Liver (tissue), 9 donors: Measurements from ENCODE around the gene ST6GALNAC5. TPM values are rescaled to one million over a fixed set of nuclear protein-coding genes. Genes with fewer than 3 reads are reported as not detected.

Experiments
- DNase-seq: peaks from one replicate; pipeline ENCODE4 v3.0.0-alpha.2; 2017; ENCODE audit warnings: low spot score
- H3K27ac ChIP-seq, 2 donors: one replicate each; pipeline ENCODE4 v1.7.0; 2013; ENCODE audit warnings: inconsistent platforms in 2 of 2, low read length in 2 of 2, control low read depth in 1 of 2, low read depth in 1 of 2, mild to moderate bottlenecking in 1 of 2
- H3K27me3 ChIP-seq, 4 donors: one replicate each; pipeline versions ENCODE4 v1.6.1 to v1.7.0; 2013; ENCODE audit warnings: low read length in 3 of 4, inconsistent platforms in 1 of 4, mild to moderate bottlenecking in 1 of 4, moderate library complexity in 1 of 4; ENCODE audit not compliant: control insufficient read depth in 4 of 4, insufficient read depth in 4 of 4
- H3K36me3 ChIP-seq, 4 donors: one replicate each; pipeline versions ENCODE4 v1.6.1 to v1.7.0; 2013; ENCODE audit warnings: low read length in 3 of 4, mild to moderate bottlenecking in 3 of 4, low read depth in 1 of 4, moderate library complexity in 1 of 4; ENCODE audit not compliant: control insufficient read depth in 4 of 4, insufficient read depth in 3 of 4
- H3K4me1 ChIP-seq, 4 donors: one replicate each; pipeline versions ENCODE4 v1.6.1 to v1.7.0; 2013; ENCODE audit warnings: low read length in 3 of 4, mild to moderate bottlenecking in 3 of 4, moderate library complexity in 1 of 4; ENCODE audit not compliant: control insufficient read depth in 4 of 4, insufficient read depth in 4 of 4
- H3K4me3 ChIP-seq, 3 donors: one replicate each; pipeline versions ENCODE4 v1.6.1 to v1.7.0; 2013; ENCODE audit warnings: low read length in 3 of 3, control low read depth in 1 of 3, low read depth in 1 of 3, mild to moderate bottlenecking in 1 of 3
- H3K9ac ChIP-seq, 2 donors: one replicate each; pipeline ENCODE4 v1.7.0; 2013; ENCODE audit warnings: low read length in 2 of 2, mild to moderate bottlenecking in 2 of 2, moderate library complexity in 2 of 2, control low read depth in 1 of 2, low read depth in 1 of 2
- H3K9me3 ChIP-seq, 4 donors: one replicate each; pipeline versions ENCODE4 v1.6.1 to v1.7.0; 2013; ENCODE audit warnings: low read length in 3 of 4; ENCODE audit not compliant: control insufficient read depth in 4 of 4
- EGR1 ChIP-seq, 2 donors: IDR thresholded peaks; 2 replicates each; pipeline ENCODE4 v1.6.1; 2016 to 2018; ENCODE audit warnings: antibody characterized with exemption in 2 of 2, low read depth in 2 of 2
- FOXA1 ChIP-seq: IDR thresholded peaks from 2 replicates; pipeline ENCODE4 v1.6.1; 2016; ENCODE audit warnings: antibody characterized with exemption
- FOXA2 ChIP-seq: IDR thresholded peaks from 2 replicates; pipeline ENCODE4 v1.6.1; 2016; ENCODE audit warnings: antibody characterized with exemption
- GABPA ChIP-seq, 2 donors: IDR thresholded peaks in 1 of 2; conservative IDR thresholded peaks in 1 of 2; 2 replicates each; pipeline ENCODE4 v1.6.1; 2016; ENCODE audit warnings: antibody characterized with exemption in 2 of 2, mild to moderate bottlenecking in 1 of 2, moderate library complexity in 1 of 2
- HNF4A ChIP-seq, 2 donors: conservative IDR thresholded peaks; 2 replicates each; pipeline ENCODE4 v1.6.1; 2016; ENCODE audit warnings: antibody characterized with exemption in 2 of 2, mild to moderate bottlenecking in 2 of 2
- JUND ChIP-seq, 2 donors: IDR thresholded peaks; 2 replicates each; pipeline ENCODE4 v1.6.1; 2016; ENCODE audit warnings: antibody characterized with exemption in 2 of 2
- NR2F2 ChIP-seq: IDR thresholded peaks from 2 replicates; pipeline ENCODE4 v1.6.1; 2016; ENCODE audit warnings: antibody characterized with exemption
- SP1 ChIP-seq: IDR thresholded peaks from 2 replicates; pipeline ENCODE4 v1.6.1; 2018; ENCODE audit warnings: antibody characterized with exemption, mild to moderate bottlenecking
- TAF1 ChIP-seq: conservative IDR thresholded peaks from 2 replicates; pipeline ENCODE4 v1.6.1; 2016; ENCODE audit warnings: antibody characterized with exemption, mild to moderate bottlenecking
- WGBS: extraction: QIAGEN DNeasy Blood & Tissue Kit; methylation state at CpG from one replicate; pipeline ENCODE4 v1.1.7; 2013; 5-methylcytosine and 5-hydroxymethylcytosine counted together
- polyA plus RNA-seq, 2 donors: library from polyadenylated mRNA; stranded (reverse) in 1 of 2; unstranded in 1 of 2; fragments of 200-250 nt in 1 of 2; fragments of >200 nt in 1 of 2; fragmentation: Nextera tagmentation in 1 of 2; extraction: Ambion mirVana in 1 of 2; gene quantifications; one replicate each; pipeline versions ENCODE4 v1.2.1 to v1.2.3, GENCODE V29; 2013 to 2015
- total RNA-seq, 2 donors: library from RNA; depleted of rRNA; stranded (reverse); fragments of >200 nt; gene quantifications; one replicate each; pipeline ENCODE4 v1.2.3, GENCODE V29; 2014
- TF ChIP-seq, protein P1 (sequence below): IDR thresholded peaks from 2 replicates; pipeline ENCODE4 v1.6.1; 2016; ENCODE audit warnings: antibody characterized with exemption, mild to moderate bottlenecking
- TF ChIP-seq, protein P2 (sequence below): IDR thresholded peaks from 2 replicates; pipeline ENCODE4 v1.6.1; 2016; ENCODE audit warnings: antibody characterized with exemption
- TF ChIP-seq, protein P3 (sequence below): IDR thresholded peaks from 2 replicates; pipeline ENCODE4 v1.6.1; 2016; ENCODE audit warnings: antibody characterized with exemption
- TF ChIP-seq, protein P4 (sequence below): fragments of 150-350 bp; IDR thresholded peaks from 2 replicates; pipeline ENCODE4 v1.5.1; 2017; ENCODE audit warnings: improper control_type of control experiment, low read depth, low read length; ENCODE audit not compliant: missing input control
- donor health status: healthy.
- donor health status: healthy.
- donor health status: healthy.
- donor health status: healthy.
- donor health status: healthy.

ST6GALNAC5 gene
- total and polyA plus RNA-seq, 4 donors = 0.09 to 0.17 TPM; not detected in 2

DNA sequence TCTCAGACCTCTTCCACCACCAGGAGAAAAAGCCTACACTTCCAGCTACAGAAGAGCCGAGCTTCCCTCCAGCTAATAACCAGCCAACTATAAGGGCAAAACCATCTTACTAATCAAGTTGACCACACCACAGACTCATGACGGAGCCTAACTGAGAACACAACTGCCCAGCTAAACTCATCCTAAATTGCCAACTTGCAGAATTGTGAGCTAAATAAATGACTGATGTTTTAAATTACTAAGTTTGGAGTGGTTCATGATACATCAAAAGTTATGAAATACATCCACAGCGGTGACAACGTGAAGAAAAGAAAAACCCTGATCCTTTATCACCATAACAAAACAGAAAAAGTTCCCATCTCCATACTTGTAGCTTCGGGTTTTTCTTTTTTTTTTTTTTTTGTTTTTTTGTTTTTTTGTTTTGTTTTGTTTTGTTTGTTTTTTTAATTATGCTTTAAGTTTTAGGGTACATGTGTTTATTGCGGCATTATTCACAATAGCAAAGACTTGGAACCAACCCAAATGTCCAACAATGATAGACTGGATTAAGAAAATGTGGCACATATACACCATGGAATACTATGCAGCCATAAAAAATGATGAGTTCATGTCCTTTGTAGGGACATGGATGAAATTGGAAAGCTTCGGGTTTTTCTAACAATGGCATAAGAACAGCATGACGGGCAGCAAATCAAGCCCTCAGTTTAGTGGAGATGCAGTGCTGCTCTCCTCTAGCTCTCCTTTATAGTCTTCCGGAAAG, 229.4 kb downstream of the ST6GALNAC5 start:
- no peak overlapping the region for H3K27ac ChIP-seq
- WGBS = 97% methylated on average over 9 of the region's 9 CpGs
- no peaks in the 10 kb centered on the region for H3K27me3 ChIP-seq
- no peak overlapping the region for H3K9ac ChIP-seq
- H3K4me3 ChIP-seq = no peak overlapping the region
- peaks cover 0 to 2% (median 0%) of the 10 kb centered on the region in 4 donors for H3K36me3 ChIP-seq
- H3K4me1 ChIP-seq = no peaks in the 10 kb centered on the region
- TF ChIP-seq, protein P1, sequence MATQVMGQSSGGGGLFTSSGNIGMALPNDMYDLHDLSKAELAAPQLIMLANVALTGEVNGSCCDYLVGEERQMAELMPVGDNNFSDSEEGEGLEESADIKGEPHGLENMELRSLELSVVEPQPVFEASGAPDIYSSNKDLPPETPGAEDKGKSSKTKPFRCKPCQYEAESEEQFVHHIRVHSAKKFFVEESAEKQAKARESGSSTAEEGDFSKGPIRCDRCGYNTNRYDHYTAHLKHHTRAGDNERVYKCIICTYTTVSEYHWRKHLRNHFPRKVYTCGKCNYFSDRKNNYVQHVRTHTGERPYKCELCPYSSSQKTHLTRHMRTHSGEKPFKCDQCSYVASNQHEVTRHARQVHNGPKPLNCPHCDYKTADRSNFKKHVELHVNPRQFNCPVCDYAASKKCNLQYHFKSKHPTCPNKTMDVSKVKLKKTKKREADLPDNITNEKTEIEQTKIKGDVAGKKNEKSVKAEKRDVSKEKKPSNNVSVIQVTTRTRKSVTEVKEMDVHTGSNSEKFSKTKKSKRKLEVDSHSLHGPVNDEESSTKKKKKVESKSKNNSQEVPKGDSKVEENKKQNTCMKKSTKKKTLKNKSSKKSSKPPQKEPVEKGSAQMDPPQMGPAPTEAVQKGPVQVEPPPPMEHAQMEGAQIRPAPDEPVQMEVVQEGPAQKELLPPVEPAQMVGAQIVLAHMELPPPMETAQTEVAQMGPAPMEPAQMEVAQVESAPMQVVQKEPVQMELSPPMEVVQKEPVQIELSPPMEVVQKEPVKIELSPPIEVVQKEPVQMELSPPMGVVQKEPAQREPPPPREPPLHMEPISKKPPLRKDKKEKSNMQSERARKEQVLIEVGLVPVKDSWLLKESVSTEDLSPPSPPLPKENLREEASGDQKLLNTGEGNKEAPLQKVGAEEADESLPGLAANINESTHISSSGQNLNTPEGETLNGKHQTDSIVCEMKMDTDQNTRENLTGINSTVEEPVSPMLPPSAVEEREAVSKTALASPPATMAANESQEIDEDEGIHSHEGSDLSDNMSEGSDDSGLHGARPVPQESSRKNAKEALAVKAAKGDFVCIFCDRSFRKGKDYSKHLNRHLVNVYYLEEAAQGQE = no peak
- TF ChIP-seq FOXA1 (no peak), GABPA (IDR thresholded peaks at IDR 0.05 in 1 of 2, conservative IDR thresholded peaks at IDR 0.05 in 1 of 2) (no peak)
- TF ChIP-seq, protein P2, sequence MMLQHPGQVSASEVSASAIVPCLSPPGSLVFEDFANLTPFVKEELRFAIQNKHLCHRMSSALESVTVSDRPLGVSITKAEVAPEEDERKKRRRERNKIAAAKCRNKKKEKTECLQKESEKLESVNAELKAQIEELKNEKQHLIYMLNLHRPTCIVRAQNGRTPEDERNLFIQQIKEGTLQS = no peak
- no peaks in the 10 kb centered on the region for H3K9me3 ChIP-seq
- DNase-seq = no peak

DNA sequence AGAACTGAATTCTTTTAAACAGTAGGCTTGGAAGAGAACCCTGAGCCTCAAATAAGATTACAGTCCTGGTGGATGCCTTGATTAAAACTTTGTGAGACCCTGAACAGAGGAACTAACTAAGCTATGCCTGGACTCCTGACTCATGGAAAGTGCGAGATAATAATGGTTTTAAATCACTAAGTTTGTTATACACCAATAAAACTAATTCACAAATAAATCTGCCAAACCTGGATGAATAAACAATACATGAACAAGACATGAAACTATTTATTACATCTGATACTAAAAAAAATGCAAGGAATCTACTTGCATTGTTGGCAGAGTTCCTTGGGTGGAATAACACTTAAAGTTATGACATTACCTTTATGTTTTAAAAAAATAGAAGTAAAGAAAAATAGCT, 233.6 kb downstream of the ST6GALNAC5 start:
- Histone ChIP-seq H3K27me3 (no peaks in the 10 kb centered on the region), H3K9me3 (no peaks in the 10 kb centered on the region), H3K9ac (no peak overlapping the region), H3K4me3 (no peak overlapping the region), H3K4me1 (no peaks in the 10 kb centered on the region), H3K27ac (no peak overlapping the region), H3K36me3 (peaks cover 0 to 2% (median 0%) of the 10 kb centered on the region in 4 donors)
- TF ChIP-seq FOXA2 (no peak), NR2F2 (no peak), SP1 (no peak), HNF4A (conservative IDR thresholded peaks at IDR 0.05) (no peak), JUND (IDR thresholded peaks at IDR 0.05) (no peak), GABPA (IDR thresholded peaks at IDR 0.05 in 1 of 2, conservative IDR thresholded peaks at IDR 0.05 in 1 of 2) (no peak), EGR1 (IDR thresholded peaks at IDR 0.05; ENCODE audit: low read depth in 2 of 2) (no peak), TAF1 (no peak)
- TF ChIP-seq, protein P1 = no peak
- TF ChIP-seq, protein P3, sequence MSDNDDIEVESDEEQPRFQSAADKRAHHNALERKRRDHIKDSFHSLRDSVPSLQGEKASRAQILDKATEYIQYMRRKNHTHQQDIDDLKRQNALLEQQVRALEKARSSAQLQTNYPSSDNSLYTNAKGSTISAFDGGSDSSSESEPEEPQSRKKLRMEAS = no peak
- TF ChIP-seq, protein P4, sequence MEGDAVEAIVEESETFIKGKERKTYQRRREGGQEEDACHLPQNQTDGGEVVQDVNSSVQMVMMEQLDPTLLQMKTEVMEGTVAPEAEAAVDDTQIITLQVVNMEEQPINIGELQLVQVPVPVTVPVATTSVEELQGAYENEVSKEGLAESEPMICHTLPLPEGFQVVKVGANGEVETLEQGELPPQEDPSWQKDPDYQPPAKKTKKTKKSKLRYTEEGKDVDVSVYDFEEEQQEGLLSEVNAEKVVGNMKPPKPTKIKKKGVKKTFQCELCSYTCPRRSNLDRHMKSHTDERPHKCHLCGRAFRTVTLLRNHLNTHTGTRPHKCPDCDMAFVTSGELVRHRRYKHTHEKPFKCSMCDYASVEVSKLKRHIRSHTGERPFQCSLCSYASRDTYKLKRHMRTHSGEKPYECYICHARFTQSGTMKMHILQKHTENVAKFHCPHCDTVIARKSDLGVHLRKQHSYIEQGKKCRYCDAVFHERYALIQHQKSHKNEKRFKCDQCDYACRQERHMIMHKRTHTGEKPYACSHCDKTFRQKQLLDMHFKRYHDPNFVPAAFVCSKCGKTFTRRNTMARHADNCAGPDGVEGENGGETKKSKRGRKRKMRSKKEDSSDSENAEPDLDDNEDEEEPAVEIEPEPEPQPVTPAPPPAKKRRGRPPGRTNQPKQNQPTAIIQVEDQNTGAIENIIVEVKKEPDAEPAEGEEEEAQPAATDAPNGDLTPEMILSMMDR = no peak
- no peak for DNase-seq
- 93% methylated on average over 1 of the region's 1 CpG for WGBS
